GM18909 (cell line): ENCODE data around the gene GPR15.

Experiments
- ATAC-seq: cut with Tn5 transposase; IDR thresholded peaks from one replicate; pipeline ENCODE4 v1.9.1; 2021; ENCODE audit warnings: mild to moderate bottlenecking; ENCODE audit not compliant: unreplicated experiment, poor library complexity

Gene GPR15

DNA sequence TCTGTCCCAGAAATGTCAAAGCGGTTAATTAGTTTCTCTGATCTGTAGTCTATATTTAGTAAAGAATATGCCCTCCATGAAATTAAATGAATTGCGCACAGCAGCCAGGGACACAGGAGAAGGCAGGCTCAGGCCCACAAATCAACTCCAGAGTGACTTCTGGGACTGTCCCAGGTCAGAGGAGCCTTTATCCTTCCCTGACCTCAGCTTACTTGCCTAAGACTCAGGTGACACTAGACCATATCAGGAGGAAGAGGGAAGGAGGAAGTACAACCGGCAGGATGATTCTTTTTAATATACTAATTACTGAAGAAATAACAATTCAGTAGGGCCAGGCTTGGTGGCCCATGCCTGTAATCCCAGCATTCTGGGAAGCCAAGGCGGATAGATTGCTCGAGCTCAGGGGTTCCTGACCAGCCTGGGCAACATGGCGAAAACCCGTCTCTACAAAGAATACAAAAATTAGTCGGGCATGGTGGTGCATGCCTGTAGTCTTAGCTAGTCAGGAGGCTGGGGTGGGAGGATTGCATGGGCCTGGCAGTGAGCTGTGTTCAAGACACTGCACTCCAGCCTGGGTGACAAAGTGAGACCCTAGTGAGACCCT is 1.8 kb upstream of the GPR15 start:
- no peak for ATAC-seq

DNA sequence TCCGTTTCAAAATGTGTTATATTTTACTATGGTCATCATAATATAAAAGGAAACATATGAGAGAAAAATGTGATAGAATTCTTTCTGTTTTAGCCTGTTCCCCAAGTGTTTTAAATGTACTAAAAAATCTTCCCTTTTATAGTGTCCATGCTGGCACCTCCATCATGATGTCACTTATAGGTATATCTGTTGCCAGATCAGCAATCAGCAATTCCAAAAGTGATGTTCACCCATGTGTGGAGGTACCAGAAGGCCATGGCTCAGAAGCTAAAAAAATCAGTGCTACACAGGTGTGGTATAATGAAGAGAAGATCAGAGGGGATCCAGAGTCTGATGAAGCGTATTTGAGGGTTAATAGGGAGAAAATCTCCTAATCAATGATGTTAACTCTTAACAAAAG is 1.1 kb upstream of the GPR15 start:
- peak; percentile 26 for ATAC-seq

- ATAC-seq: no peak
Observed at GRCh38 chr3:98532275-98532637, 478 bp downstream of the GPR15 start.

GRCh38 chr3:98532709-98533571 is 1.2 kb downstream of the GPR15 start:
- no peak for ATAC-seq

- no peak for ATAC-seq
Observed at GRCh38 chr3:98534168-98534567, 2.4 kb downstream of the GPR15 start.

- no peak for ATAC-seq
Observed at GRCh38 chr3:98534734-98535133, 3.0 kb downstream of the GPR15 start.

DNA sequence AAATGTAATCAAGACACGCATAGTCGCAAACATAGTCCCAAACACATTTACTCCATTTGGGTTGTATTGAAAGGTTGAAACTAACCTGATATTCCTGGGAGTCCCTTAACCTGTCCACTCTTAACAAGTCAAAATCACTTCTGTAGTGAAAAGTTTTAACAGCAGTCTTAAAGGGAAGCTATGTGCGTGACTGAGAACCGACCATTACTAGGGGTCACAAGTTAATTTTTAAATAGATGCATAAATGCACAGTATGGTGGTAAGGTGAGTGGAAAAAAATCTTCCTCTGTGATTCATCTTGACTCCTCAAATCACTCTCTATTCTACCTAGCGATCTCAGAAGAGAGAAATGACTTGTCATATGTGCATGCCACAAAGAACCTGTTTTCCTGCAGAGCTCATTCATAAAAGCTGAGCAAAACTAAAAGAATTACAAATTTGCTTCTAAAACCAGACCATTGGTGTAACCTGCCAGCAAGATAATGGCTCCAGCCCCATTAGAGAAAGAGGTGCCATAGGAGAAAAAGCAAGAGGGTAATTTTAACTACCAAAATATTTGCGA is 4.8 kb downstream of the GPR15 start:
- peak; percentile 74 for ATAC-seq

DNA sequence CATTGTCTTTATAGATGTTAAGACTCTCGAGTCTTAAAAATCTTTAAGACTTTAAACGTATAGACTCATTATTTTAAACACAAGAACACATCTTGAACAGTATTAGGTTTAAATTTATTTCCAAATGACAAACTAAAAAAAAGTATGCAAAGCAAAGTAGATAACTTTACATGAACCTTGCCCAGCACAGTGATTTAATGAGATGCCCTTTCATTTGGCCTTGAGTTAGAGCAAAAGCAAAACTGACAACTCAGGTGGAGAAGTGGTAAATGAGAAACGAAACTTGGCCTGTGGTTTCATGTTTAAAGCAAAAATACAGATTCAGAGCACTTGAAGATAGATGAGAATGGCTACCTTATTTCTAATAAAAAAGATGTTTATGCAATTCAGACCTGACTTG is 8.6 kb downstream of the GPR15 start:
- ATAC-seq: peak; percentile 43

- no peak for ATAC-seq
Observed at GRCh38 chr3:98541695-98542094, 9.9 kb downstream of the GPR15 start.

DNA sequence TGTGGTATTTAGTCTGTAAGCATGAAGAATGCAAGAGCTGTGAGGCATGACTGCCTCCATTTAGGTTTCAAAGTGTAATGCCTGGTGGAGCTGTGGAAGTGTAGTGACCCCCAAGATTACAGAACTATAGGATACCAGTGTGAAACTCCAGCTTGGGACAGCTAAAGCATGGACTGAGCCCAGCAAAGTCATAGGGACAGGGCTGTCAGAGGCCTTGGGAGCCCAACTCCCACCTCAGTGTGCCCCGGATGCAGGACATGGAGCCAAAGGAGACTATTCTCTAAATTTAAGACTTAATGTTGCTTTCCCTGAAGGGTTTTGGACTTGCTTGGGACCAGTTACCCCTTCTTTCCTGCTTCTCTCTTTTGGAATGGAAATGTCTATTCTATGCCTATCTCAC is 10.8 kb downstream of the GPR15 start:
- ATAC-seq: no peak

DNA sequence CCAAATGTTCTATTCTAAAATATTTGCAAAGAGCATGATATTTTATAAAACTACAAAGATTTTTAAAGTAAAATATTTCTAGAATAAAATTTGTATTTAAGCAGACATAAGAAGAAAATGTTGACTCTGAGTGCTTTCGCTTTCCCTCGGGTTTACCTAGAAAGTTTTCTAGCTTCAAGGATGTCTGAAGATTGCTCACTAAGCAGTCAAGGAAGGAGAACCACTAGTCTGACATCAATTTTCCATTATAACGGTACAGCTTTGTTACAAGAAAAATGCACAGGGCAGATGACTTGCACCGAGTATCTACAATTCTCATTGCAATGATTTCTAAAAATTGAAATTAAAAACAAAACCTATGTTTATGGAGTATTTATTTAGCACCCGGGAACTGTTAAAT is 14.2 kb downstream of the GPR15 start:
- ATAC-seq: peak; percentile 59

GRCh38 chr3:98548544-98548943 is 16.8 kb downstream of the GPR15 start:
- ATAC-seq: no peak

- no peak for ATAC-seq
Observed at GRCh38 chr3:98550833-98551232, 19.1 kb downstream of the GPR15 start.

DNA sequence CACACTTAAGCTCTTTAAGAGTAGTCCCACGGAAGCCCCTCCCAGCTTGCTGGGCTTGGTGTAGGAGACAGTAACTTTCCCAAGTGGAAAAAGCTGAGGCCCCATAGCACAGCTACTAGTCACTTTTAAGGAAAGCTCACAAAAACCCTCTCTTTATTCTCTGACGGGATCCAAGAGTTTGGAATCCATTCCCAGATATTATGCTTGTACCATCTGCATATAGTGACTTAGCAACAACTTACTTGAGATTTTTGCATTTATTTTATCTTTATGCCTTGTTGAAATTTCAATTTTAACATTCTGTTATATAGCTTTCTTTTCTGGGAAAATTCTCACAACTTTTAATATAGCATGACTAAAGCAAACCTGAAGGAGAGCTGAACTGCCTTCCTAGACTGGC is 19.5 kb downstream of the GPR15 start:
- no peak for ATAC-seq

GRCh38 chr3:98551754-98552153 is 20.0 kb downstream of the GPR15 start:
- ATAC-seq: no peak

DNA sequence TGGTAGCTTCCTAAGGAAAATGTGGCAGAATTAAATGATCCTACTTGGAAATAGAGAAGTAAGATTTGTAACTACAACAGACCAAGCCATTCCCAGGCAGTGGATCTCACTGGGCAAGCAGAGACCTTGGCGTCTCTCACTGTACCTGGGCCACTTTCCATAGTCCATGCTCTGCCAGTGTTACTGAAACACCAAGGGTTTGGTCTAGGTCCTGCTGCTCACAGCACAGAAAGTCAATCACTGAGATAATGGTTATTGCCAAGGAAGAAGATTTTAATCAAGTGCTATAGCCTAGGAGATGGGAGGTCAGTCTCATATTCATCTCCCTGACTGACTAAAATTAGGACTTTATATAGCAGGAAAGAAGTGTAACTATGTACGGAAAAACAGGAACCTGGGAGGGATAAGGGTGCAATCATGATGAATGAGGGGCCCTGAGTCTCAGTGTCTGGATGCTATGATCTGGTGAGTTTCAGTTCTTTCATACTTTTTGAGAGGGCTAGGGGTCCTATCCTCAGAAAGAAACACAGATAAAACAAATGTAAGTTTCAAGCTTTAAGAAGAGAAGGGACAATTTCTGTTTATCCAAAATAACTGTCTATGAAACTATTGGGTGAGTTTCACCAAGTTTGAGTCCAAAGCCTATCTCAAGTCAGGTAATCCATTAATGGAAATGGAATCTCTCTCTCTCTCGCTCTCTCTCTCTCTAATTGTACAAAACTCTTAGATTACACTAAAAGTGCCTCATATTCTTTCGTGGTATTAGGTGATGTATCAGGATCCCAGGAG is 20.6 kb downstream of the GPR15 start:
- no peak for ATAC-seq

- ATAC-seq: no peak
Observed at GRCh38 chr3:98553021-98553563, 21.3 kb downstream of the GPR15 start.

DNA sequence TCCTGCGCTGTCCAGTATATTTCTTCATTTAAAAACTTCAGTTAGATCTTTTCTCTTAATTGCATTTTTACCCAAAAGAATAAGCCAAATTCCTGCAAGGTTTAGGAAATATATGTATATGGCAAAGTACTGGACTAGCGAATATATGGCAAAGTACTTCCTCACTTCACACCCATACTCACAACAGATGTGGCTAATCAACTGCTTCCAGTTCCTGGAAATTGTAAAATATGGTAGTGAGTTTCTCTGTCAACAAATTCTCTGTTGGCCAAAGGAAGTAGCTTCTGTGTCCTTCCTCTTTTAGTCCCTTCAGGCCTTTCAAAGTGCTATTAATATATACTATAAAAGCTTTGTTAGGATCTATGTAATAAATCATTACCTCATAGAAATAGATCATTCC is 22.0 kb downstream of the GPR15 start:
- ATAC-seq: no peak

- no peak for ATAC-seq
Observed at GRCh38 chr3:98554580-98554979, 22.8 kb downstream of the GPR15 start.

DNA sequence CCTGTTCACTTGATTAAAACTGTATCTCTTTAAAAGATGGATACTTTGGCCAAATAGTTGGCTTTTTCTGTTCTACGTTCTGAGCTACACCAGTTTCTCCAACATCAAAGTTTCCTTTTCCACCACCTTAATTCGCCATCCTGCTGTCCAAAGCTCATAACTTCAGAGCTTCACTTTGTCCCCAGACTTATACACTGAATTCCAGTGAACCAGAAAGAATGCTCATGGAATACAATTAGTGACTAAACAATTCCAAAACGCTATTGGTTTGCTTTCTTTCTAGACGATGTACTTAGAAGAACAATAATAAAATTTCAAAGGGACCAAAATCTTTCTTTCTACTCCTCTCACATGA is 23.2 kb downstream of the GPR15 start:
- ATAC-seq: no peak
